ENCODE results near the gene RPL31. TPM values are rescaled to one million over a fixed set of nuclear protein-coding genes. Genes with fewer than 3 reads are reported as not detected.

The RPL31 gene
- polyA plus RNA-seq, 1 of the 3 experiments (the other 2 are of a cell fraction), result 4,488 TPM

DNA sequence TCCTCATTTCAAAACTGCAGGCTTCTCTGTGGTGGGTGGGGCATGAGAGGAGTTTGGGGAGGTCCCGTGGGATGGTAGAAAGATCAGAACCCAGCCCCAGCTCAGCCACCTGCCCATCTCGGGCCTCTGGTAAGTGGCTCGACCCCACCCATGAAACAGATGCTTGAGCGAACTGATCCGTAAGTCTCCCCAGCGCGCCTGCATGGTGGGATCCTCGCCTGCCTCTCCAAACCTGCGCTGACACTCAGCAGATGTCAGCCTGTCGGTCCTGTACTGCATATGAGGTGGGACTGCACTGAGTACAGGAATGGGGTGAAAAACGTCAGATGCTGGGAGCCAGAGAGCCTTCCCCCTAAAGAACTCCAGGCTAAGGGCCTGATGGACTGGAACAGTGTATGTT, 15.9 kb upstream of the RPL31 start (continued):
- TF ChIP-seq, protein P1, sequence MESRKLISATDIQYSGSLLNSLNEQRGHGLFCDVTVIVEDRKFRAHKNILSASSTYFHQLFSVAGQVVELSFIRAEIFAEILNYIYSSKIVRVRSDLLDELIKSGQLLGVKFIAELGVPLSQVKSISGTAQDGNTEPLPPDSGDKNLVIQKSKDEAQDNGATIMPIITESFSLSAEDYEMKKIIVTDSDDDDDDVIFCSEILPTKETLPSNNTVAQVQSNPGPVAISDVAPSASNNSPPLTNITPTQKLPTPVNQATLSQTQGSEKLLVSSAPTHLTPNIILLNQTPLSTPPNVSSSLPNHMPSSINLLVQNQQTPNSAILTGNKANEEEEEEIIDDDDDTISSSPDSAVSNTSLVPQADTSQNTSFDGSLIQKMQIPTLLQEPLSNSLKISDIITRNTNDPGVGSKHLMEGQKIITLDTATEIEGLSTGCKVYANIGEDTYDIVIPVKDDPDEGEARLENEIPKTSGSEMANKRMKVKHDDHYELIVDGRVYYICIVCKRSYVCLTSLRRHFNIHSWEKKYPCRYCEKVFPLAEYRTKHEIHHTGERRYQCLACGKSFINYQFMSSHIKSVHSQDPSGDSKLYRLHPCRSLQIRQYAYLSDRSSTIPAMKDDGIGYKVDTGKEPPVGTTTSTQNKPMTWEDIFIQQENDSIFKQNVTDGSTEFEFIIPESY (IDR thresholded peaks at IDR 0.05; ENCODE audit: borderline replicate concordance, low read depth), result no peak
- TF ChIP-seq USF1 (IDR thresholded peaks at IDR 0.05; ENCODE audit: borderline replicate concordance, low read depth) (no peak), MAX (IDR thresholded peaks at IDR 0.05; ENCODE audit: low read depth) (no peak), YY1 (IDR thresholded peaks at IDR 0.05; ENCODE audit: low read depth) (no peak), SIN3A (IDR thresholded peaks at IDR 0.05; ENCODE audit: borderline replicate concordance, low read depth, low read length) (no peak), TCF12 (IDR thresholded peaks at IDR 0.05) (no peak), GATA2 (CRISPR knock-in tag; IDR thresholded peaks at IDR 0.05) (no peak), RCOR1 (IDR thresholded peaks at IDR 0.05; ENCODE audit: low read length) (no peak), FOSL2 (IDR thresholded peaks at IDR 0.05; ENCODE audit: borderline replicate concordance, low read depth) (no peak), JUND (IDR thresholded peaks at IDR 0.05) (no peak), FOXM1 (IDR thresholded peaks at IDR 0.05; ENCODE audit: low read depth) (no peak)

GRCh38 chr2:100987536-100987935, 14.6 kb upstream of the RPL31 start:
- no peak for TF ChIP-seq NFIC (IDR thresholded peaks at IDR 0.05; ENCODE audit: borderline replicate concordance)
- TF ChIP-seq JUND (IDR thresholded peaks at IDR 0.05), result no peak
- ChIA-PET CTCF (interaction anchor here (0.6 to 6.6 kb wide), 6 partner anchors 218 to 725 kb away, joined by 3 to 118 read pairs (median 4); partner anchors contain the start of gene CREG2), POLR2A (no interaction called here)
- no peak for DNase-seq
- Histone ChIP-seq H3K4me1 (ENCODE audit: control insufficient read depth in 1 of 2, insufficient read depth in 2 of 2, low read depth in 1 of 2, low read length in 1 of 2) (no peaks in the 10 kb centered on the region; a peak in 1 of 4 replicates), H3K4me3 (ENCODE audit: low read depth in 2 of 2, low read length in 1 of 2) (no peak overlapping the region), H3K27ac (ENCODE audit: low read depth in 2 of 2, low read length in 1 of 2) (no peak overlapping the region), H3K36me3 (replicated peaks in 1 of 2; ENCODE audit: control insufficient read depth in 1 of 2, insufficient read depth in 2 of 2, low read length in 1 of 2) (peaks cover 7 to 50% of the 10 kb centered on the region in 2 experiments), H4K20me1 (ENCODE audit: insufficient read depth) (no peaks in the 10 kb centered on the region), H3F3A (replicated peaks; ENCODE audit: insufficient read depth) (no peaks in the 10 kb centered on the region), H3K9me3 (no peaks in the 10 kb centered on the region), H3K79me2 (ENCODE audit: insufficient read depth) (no peaks in the 10 kb centered on the region), H3K9ac (no peak overlapping the region), H3K9me2 (no peaks in the 10 kb centered on the region), H3K27me3 (ENCODE audit: insufficient read depth) (no peaks in the 10 kb centered on the region), H3K4me2 (no peak overlapping the region), H2AFZ (ENCODE audit: low read depth) (no peak overlapping the region)
- 82% methylated on average over 1 of the region's 3 CpGs for WGBS (ENCODE audit: low lambda C conversion rate)

DNA sequence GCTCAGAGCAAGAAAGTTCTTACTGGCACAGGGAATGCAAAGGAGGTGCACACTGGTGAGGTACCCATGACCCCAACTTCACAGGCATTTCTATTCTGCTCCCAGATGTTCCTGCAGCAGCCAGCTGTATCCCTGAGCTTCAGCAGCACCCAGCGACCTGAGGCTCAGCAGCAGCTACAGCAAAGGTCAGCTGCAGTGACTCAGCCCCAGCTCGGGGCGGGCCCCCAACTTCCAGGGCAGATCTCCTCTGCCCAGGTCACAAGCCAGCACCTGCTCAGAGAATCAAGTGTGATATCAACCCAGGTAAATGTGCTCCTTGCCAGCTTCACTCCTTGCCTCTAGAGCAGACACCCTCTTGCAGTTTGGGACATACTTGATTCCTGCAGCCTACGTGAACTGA, 14.1 kb upstream of the RPL31 start:
- H3K9me3 ChIP-seq, result no peaks in the 10 kb centered on the region
- H3K9me2 ChIP-seq, result no peaks in the 10 kb centered on the region
- H3K4me3 ChIP-seq (ENCODE audit: low read depth in 2 of 2, low read length in 1 of 2), result no peak overlapping the region
- H3K9ac ChIP-seq, result no peak overlapping the region
- ChIA-PET POLR2A (interaction anchor here (0.5 kb wide), 1 partner anchor 162 kb away, joined by 3 read pairs; no protein-coding TSS in a partner anchor), CTCF (interaction anchor here (0.6 to 6.6 kb wide), 4 partner anchors 257 to 399 kb away, joined by 3 to 118 read pairs (median 10); partner anchors contain the start of gene CREG2)
- no peak overlapping the region for H2AFZ ChIP-seq (ENCODE audit: low read depth)
- no peaks in the 10 kb centered on the region; a peak in 1 of 4 replicates for H3K4me1 ChIP-seq (ENCODE audit: control insufficient read depth in 1 of 2, insufficient read depth in 2 of 2, low read depth in 1 of 2, low read length in 1 of 2)
- H3K27me3 ChIP-seq (ENCODE audit: insufficient read depth), result no peaks in the 10 kb centered on the region
- H3K4me2 ChIP-seq, result no peak overlapping the region
- peaks cover 7 to 46% of the 10 kb centered on the region in 2 experiments for H3K36me3 ChIP-seq (replicated peaks in 1 of 2; ENCODE audit: control insufficient read depth in 1 of 2, insufficient read depth in 2 of 2, low read length in 1 of 2)
- H3F3A ChIP-seq (replicated peaks; ENCODE audit: insufficient read depth), result no peaks in the 10 kb centered on the region
- no peak overlapping the region for H3K27ac ChIP-seq (ENCODE audit: low read depth in 2 of 2, low read length in 1 of 2)
- no peaks in the 10 kb centered on the region for H4K20me1 ChIP-seq (ENCODE audit: insufficient read depth)
- WGBS (ENCODE audit: low lambda C conversion rate), result 83% methylated on average over 1 of the region's 4 CpGs
- TF ChIP-seq NRF1 (IDR thresholded peaks at IDR 0.05; ENCODE audit: low read depth, low read length) (no peak), RFX5 (IDR thresholded peaks at IDR 0.05; ENCODE audit: low read length) (no peak), MEF2A (IDR thresholded peaks at IDR 0.05; ENCODE audit: borderline replicate concordance, low read depth) (no peak), MAX (IDR thresholded peaks at IDR 0.05; ENCODE audit: low read depth) (no peak)
- no peak for DNase-seq
- H3K79me2 ChIP-seq (ENCODE audit: insufficient read depth), result no peaks in the 10 kb centered on the region

Data from SK-N-SH (cell line).